HG03558 (cell line): ENCODE measurements around the gene DGLUCY.
"Not testable (repeated sequence)": the region's sequence is repeated elsewhere in the genome, so short reads cannot be mapped to it uniquely, and the experiment has no call there.

ENCODE experiments used
- ATAC-seq: cut with Tn5 transposase; IDR thresholded peaks from one replicate; pipeline ENCODE4 v1.9.1; 2021; ENCODE audit warnings: moderate number of reproducible peaks; ENCODE audit not compliant: unreplicated experiment; ENCODE audit errors: extremely low read depth

The DGLUCY gene

GRCh38 chr14:91113829-91114078, at the start of gene DGLUCY:
Gene DGLUCY, plus strand, starts transcription at chr14:91114073. Its CDS starts 46,222 bp downstream, at chr14:91160295.
- peak; percentile 42 for ATAC-seq

- no peak for ATAC-seq
These were observed 48.6 kb upstream of the DGLUCY start for GRCh38 chr14:91065266-91065665.

- ATAC-seq: no peak
These were observed 46.7 kb upstream of the DGLUCY start for GRCh38 chr14:91067186-91067585.

- ATAC-seq: no peak
These were observed 45.2 kb upstream of the DGLUCY start for GRCh38 chr14:91068642-91069041.

GRCh38 chr14:91070572-91070971, 43.3 kb upstream of the DGLUCY start:
- ATAC-seq: no peak

GRCh38 chr14:91075553-91075952, 38.3 kb upstream of the DGLUCY start:
- ATAC-seq: no peak

GRCh38 chr14:91078095-91078737, 35.7 kb upstream of the DGLUCY start:
- ATAC-seq: peak; percentile 34

GRCh38 chr14:91080071-91080470, 33.8 kb upstream of the DGLUCY start:
- no peak for ATAC-seq

- ATAC-seq: no peak
These were observed 31.6 kb upstream of the DGLUCY start for GRCh38 chr14:91082282-91082681.

GRCh38 chr14:91084516-91084915, 29.4 kb upstream of the DGLUCY start:
- ATAC-seq: no peak

GRCh38 chr14:91087470-91087869, 26.4 kb upstream of the DGLUCY start:
- not testable (repeated sequence) for ATAC-seq

- no peak for ATAC-seq
These were observed 25.2 kb upstream of the DGLUCY start for GRCh38 chr14:91088585-91089235.

- no peak for ATAC-seq
These were observed 23.8 kb upstream of the DGLUCY start for GRCh38 chr14:91089958-91090535.

- no peak for ATAC-seq
These were observed 23.1 kb upstream of the DGLUCY start for GRCh38 chr14:91090743-91091142.

- ATAC-seq: no peak
These were observed 21.8 kb upstream of the DGLUCY start for GRCh38 chr14:91092073-91092472.

GRCh38 chr14:91093743-91094472, 20.0 kb upstream of the DGLUCY start:
- ATAC-seq: not testable (repeated sequence)

- no peak for ATAC-seq
These were observed 19.1 kb upstream of the DGLUCY start for GRCh38 chr14:91094772-91095171.

GRCh38 chr14:91095178-91095577, 18.7 kb upstream of the DGLUCY start:
- ATAC-seq: no peak

- ATAC-seq: not testable (repeated sequence)
These were observed 16.2 kb upstream of the DGLUCY start for GRCh38 chr14:91097657-91098056.

GRCh38 chr14:91098591-91098990, 15.3 kb upstream of the DGLUCY start:
- no peak for ATAC-seq

GRCh38 chr14:91100102-91100501, 13.8 kb upstream of the DGLUCY start:
- no peak for ATAC-seq
